Spleen (tissue), 11 donors: ENCODE results near the gene TGFBR3L. TPM values are rescaled to one million over a fixed set of nuclear protein-coding genes. Genes with fewer than 3 reads are reported as not detected.

Experiments used
- DNase-seq: peaks from one replicate; pipeline ENCODE4 v3.0.0-alpha.2; 2020
- H3K27ac ChIP-seq, 8 donors: fragments of 200-600 bp; sonication (generic) in 7 of 8; 1 replicate in 4 of 8; 2 replicates in 4 of 8; pipeline versions ENCODE4 v1.5.0 to v1.8.0; 2016 to 2021; ENCODE audit warnings: inconsistent platforms in 4 of 8, mild to moderate bottlenecking in 4 of 8, moderate library complexity in 1 of 8
- H3K27me3 ChIP-seq, 7 donors: fragments of 200-600 bp; sonication (generic) in 6 of 7; replicated peaks in 1 of 7; 1 replicate in 4 of 7; 2 replicates in 3 of 7; pipeline versions ENCODE4 v1.5.0 to v1.8.0; 2016 to 2021; ENCODE audit warnings: inconsistent platforms in 3 of 7, mild to moderate bottlenecking in 1 of 7
- H3K36me3 ChIP-seq, 6 donors: fragments of 200-600 bp; sonication (generic) in 5 of 6; 1 replicate in 4 of 6; 2 replicates in 2 of 6; pipeline versions ENCODE4 v1.5.0 to v1.8.0; 2016 to 2021; ENCODE audit warnings: inconsistent platforms in 2 of 6
- H3K4me1 ChIP-seq, 6 donors: fragments of 200-600 bp; sonication (generic) in 5 of 6; 1 replicate in 3 of 6; 2 replicates in 3 of 6; pipeline versions ENCODE4 v1.5.0 to v1.8.0; 2016 to 2021; ENCODE audit warnings: inconsistent platforms in 3 of 6
- H3K4me3 ChIP-seq, 8 donors: fragments of 200-600 bp; sonication (generic) in 7 of 8; 1 replicate in 4 of 8; 2 replicates in 4 of 8; pipeline versions ENCODE4 v1.5.0 to v1.8.0; 2016 to 2021; ENCODE audit warnings: inconsistent platforms in 4 of 8, mild to moderate bottlenecking in 4 of 8, moderate library complexity in 2 of 8
- H3K9me3 ChIP-seq, 8 donors: fragments of 200-600 bp; sonication (generic) in 7 of 8; 1 replicate in 4 of 8; 2 replicates in 4 of 8; pipeline versions ENCODE4 v1.5.0 to v1.8.0; 2016 to 2021; ENCODE audit warnings: inconsistent platforms in 4 of 8
- CTCF ChIP-seq, 11 experiments: fragments of 200-600 bp in 7 of 11; fragments of 450-650 bp in 4 of 11; sonication (generic) in 4 of 11; IDR thresholded peaks in 8 of 11; conservative IDR thresholded peaks in 3 of 11; 1 replicate in 7 of 11; 2 replicates in 4 of 11; pipeline versions ENCODE4 v1.4.0 to v1.8.0; 2016 to 2021; ENCODE audit warnings: antibody characterized with exemption in 11 of 11, inconsistent platforms in 4 of 11, mild to moderate bottlenecking in 1 of 11
- POLR2A ChIP-seq, 3 donors: fragments of 450-650 bp; IDR thresholded peaks; one replicate each; pipeline ENCODE4 v1.5.1; 2017; ENCODE audit warnings: antibody characterized with exemption in 3 of 3, mild to moderate bottlenecking in 1 of 3
- POLR2AphosphoS5 ChIP-seq, 3 donors: sonication (generic); formaldehyde crosslinking; IDR thresholded peaks; one replicate each; pipeline ENCODE4 v1.5.1; 2017; ENCODE audit warnings: antibody characterized with exemption in 3 of 3
- WGBS, 5 donors: extraction: QIAGEN DNeasy Blood & Tissue Kit in 3 of 5; methylation state at CpG; one replicate each; pipeline versions ENCODE4 v1.1.5 to v1.1.7; 2013 to 2018; 5-methylcytosine and 5-hydroxymethylcytosine counted together
- intact Hi-C: fragments of 100-400 bp; cut with DNase I; formaldehyde crosslinking; loops from one replicate; pipeline ENCODE4 v1.15.0; 2023; ENCODE audit warnings: low total_unique reads
- polyA plus RNA-seq, 3 donors: library from polyadenylated mRNA; stranded (reverse); fragments of 200-250 nt; gene quantifications; one replicate each; pipeline ENCODE4 v1.2.1, GENCODE V29; 2013
- total RNA-seq, 7 donors: library from RNA; depleted of rRNA in 3 of 7; stranded (reverse); fragments of >200 nt in 3 of 7; fragmentation: NEBNext Ultra II Directional in 4 of 7; extraction: Animal tissue kit (Norgen Biotek cat#: 25700) in 4 of 7; gene quantifications; one replicate each; pipeline versions ENCODE4 v1.1.0 to v1.2.1, GENCODE V29; 2016 to 2021
- donor health status: healthy with polysubstance abuse.
- donor health status: DM: no; HTN: no; CAD: no; lungs with moderate emphysema.
- donor health status: DM: no; HTN: no; CAD: no.
- donor health status: Bipolar disorder and iron deficiency.
- donor health status: healthy.
- donor health status: DM: no; HTN: no; CAD: no.
- donor health status: DM: yes; HTN: yes; CAD: no.

Gene TGFBR3L
- total and polyA plus RNA-seq, 10 donors = 0.11 TPM; not detected in 9

DNA sequence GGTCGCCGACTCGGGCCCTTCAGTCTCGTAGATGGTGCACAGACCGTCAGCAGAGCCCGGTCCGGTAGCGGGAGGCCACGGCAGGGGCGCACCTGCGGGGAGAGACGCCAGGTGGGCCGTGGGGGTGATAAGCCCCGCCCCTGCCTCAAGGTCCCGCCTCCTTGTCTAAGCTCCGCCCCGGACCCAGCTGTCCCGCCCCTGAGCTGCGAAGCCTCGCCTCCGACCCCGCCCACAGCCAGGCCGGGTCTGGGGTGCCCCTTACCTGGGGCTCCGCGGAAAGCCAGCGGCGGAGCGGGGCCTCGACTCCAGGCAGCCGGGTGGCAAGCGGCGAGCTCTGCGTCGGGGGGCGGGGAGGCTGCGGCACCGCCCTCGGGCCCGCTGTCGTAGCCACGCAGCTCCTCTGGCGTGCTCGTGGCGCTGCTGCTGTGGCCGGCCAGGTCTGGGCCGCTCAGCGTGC is 45.1 kb upstream of the TGFBR3L start:
- peak; percentile 93 for DNase-seq
- TF ChIP-seq POLR2AphosphoS5 (IDR thresholded peaks at IDR 0.05) (no peak), POLR2A (IDR thresholded peaks at IDR 0.05) (no peak), CTCF (IDR thresholded peaks at IDR 0.05 in 8 of 11, conservative IDR thresholded peaks at IDR 0.05 in 3 of 11) (peak in 9 of 11 experiments; percentile 16 to 79 (median 54))
- Histone ChIP-seq H3K4me3 (peak overlapping the region; percentile 29 to 74 (median 45)), H3K4me1 (peaks cover 10 to 73% (median 55%) of the 10 kb centered on the region in 6 donors), H3K27ac (peak overlapping the region in 7 of 8 donors; percentile 36 to 87 (median 53)), H3K36me3 (no peaks in the 10 kb centered on the region), H3K27me3 (peaks cover 2 to 88% (median 40%) of the 10 kb centered on the region in 7 donors), H3K9me3 (peaks cover 0 to 3% (median 0%) of the 10 kb centered on the region in 8 donors)
- WGBS, 5 donors = 1 to 17% (median 2%) methylated on average over 2 to 47 of the region's 47 CpGs
- intact Hi-C loops = no loop called here

DNA sequence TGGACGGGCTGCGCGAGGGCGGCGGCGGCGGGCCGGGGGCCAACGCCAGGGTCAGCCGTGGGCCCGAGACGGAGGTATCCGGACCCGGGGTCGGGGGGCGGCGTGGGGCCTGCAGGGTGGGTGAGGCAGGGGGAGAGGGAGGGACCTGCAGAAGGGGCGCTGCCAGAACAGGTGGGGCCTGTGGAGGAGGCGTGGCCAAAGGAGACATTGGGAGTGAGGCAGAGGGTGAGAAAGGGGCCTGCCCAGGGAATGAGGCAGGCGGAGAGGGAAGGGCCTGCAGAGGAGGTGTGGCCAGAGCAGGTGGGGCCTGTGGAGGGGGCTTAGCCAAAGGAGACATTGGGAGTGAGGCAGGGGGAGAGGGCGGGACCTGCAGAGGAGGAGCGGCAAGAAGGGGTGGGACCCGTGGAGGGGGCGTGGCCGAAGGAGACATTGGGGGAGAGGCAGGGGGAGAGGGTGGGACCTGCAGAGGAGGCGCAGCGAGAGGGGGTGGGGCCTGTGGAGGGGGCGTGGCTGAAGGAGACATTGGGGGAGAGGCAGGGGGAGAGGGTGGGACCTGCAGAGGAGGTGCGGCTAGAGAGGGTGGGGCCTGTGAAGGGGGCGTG is 44.6 kb upstream of the TGFBR3L start:
- Histone ChIP-seq H3K4me1 (peaks cover 10 to 73% (median 60%) of the 10 kb centered on the region in 6 donors), H3K27me3 (peaks cover 2 to 88% (median 40%) of the 10 kb centered on the region in 7 donors), H3K27ac (peak overlapping the region in 4 of 8 donors; percentile 46 to 87 (median 74)), H3K36me3 (no peaks in the 10 kb centered on the region), H3K9me3 (peaks cover 0 to 3% (median 0%) of the 10 kb centered on the region in 8 donors), H3K4me3 (peak overlapping the region; percentile 29 to 74 (median 45))
- peak; percentile 82 for DNase-seq
- no peak for TF ChIP-seq CTCF (IDR thresholded peaks at IDR 0.05 in 8 of 11, conservative IDR thresholded peaks at IDR 0.05 in 3 of 11)
- TF ChIP-seq POLR2A (IDR thresholded peaks at IDR 0.05) = no peak
- no peak for TF ChIP-seq POLR2AphosphoS5 (IDR thresholded peaks at IDR 0.05)
- 13 to 29% (median 16%) methylated on average over 29 to 30 of the region's 30 CpGs for WGBS, 5 donors
- intact Hi-C loops = no loop called here

DNA sequence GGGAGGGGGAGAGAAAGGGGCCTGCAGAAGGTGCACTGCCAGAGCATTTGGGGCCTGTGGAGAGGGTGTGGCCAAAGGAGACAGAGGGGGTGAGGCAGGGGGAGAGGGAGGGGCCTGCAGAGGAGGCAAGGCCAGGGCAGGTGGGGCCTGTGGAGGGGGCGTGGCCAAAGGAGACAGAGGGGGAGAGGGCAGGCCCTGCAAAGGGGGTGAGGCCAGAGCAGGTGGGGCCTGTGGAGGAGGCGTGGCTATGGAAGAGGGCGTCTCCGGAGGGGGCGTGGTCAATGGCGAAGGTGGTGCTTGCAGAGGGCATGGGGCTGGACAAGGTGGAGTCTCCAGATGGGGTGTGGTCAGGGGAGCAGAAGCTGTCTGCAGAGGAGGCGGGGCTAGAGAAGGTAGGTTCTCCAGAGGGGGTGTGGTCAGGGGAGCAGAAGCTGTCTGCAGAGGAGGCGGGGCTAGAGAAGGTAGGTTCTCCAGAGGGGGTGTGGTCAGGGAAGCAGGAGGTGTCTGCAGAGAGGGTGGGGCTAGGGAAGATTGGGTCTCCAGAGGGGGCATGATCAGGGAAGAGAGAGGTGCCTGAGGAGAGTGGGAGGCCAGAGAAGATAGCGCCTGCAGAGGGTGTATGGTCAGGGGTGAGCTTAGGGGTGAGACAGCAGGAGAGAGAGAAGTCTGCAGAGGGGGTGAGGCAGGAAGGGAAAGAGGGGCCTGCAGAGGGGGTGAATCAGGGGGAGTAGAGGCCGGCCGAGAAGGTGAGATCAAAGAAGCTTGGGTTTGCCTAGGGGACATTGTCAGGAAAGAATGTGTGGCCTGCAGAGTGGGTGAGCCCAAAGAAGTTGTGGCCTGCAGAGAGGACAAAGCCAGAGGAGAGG is 43.8 kb upstream of the TGFBR3L start:
- Histone ChIP-seq H3K9me3 (peaks cover 0 to 3% (median 0%) of the 10 kb centered on the region in 8 donors), H3K4me1 (peaks cover 10 to 67% (median 59%) of the 10 kb centered on the region in 6 donors), H3K36me3 (no peaks in the 10 kb centered on the region), H3K4me3 (no peak overlapping the region), H3K27me3 (peaks cover 2 to 88% (median 39%) of the 10 kb centered on the region in 7 donors), H3K27ac (no peak overlapping the region)
- TF ChIP-seq CTCF (IDR thresholded peaks at IDR 0.05 in 8 of 11, conservative IDR thresholded peaks at IDR 0.05 in 3 of 11) (no peak), POLR2AphosphoS5 (IDR thresholded peaks at IDR 0.05) (no peak), POLR2A (IDR thresholded peaks at IDR 0.05) (no peak)
- 41 to 59% (median 47%) methylated on average over 11 of the region's 11 CpGs for WGBS, 5 donors
- no peak for DNase-seq
- intact Hi-C loops = no loop called here
